ENCODE results near the gene ATOH8.

The ATOH8 gene

DNA sequence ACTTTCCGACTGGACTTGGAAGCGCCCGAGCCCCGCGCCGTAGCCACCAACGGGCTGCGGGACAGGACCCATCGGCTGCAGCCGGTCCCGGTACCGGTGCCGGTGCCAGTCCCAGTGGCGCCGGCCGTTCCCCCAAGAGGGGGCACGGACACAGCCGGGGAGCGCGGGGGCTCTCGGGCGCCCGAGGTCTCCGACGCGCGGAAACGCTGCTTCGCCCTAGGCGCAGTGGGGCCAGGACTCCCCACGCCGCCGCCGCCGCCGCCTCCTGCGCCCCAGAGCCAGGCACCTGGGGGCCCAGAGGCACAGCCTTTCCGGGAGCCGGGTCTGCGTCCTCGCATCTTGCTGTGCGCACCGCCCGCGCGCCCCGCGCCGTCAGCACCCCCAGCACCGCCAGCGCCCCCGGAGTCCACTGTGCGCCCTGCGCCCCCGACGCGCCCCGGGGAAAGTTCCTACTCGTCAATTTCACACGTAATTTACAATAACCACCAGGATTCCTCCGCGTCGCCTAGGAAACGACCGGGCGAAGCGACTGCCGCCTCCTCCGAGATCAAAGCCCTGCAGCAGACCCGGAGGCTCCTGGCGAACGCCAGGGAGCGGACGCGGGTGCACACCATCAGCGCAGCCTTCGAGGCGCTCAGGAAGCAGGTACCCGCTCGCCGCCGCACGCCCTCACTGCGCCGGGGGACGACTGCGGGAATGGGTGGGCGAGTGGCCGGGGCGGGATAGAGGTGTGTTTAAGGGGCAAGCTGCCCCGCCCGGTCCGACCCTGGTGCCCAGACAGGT lies 713 bp downstream of the ATOH8 start:
- H3K27ac ChIP-seq (ENCODE audit: insufficient read depth, low read depth, low read length, poor library complexity, severe bottlenecking): no peak overlapping the region
- WGBS, 2 experiments: 0 to 1% methylated on average over 93 of the region's 93 CpGs
- peaks cover 14% of the 10 kb centered on the region for H3K4me1 ChIP-seq (ENCODE audit: control insufficient read depth, insufficient read depth, low read length)
- H3K27me3 ChIP-seq (ENCODE audit: control insufficient read depth, insufficient read depth, low read length, poor library complexity, severe bottlenecking): peaks cover 83% of the 10 kb centered on the region
- H3K4me3 ChIP-seq (ENCODE audit: insufficient read depth, low read depth, low read length): peak overlapping the region; percentile 55
- H3K9me3 ChIP-seq (ENCODE audit: control insufficient read depth, low read length): no peaks in the 10 kb centered on the region
- H3K36me3 ChIP-seq (ENCODE audit: control insufficient read depth, insufficient read depth, low read length): no peaks in the 10 kb centered on the region

DNA sequence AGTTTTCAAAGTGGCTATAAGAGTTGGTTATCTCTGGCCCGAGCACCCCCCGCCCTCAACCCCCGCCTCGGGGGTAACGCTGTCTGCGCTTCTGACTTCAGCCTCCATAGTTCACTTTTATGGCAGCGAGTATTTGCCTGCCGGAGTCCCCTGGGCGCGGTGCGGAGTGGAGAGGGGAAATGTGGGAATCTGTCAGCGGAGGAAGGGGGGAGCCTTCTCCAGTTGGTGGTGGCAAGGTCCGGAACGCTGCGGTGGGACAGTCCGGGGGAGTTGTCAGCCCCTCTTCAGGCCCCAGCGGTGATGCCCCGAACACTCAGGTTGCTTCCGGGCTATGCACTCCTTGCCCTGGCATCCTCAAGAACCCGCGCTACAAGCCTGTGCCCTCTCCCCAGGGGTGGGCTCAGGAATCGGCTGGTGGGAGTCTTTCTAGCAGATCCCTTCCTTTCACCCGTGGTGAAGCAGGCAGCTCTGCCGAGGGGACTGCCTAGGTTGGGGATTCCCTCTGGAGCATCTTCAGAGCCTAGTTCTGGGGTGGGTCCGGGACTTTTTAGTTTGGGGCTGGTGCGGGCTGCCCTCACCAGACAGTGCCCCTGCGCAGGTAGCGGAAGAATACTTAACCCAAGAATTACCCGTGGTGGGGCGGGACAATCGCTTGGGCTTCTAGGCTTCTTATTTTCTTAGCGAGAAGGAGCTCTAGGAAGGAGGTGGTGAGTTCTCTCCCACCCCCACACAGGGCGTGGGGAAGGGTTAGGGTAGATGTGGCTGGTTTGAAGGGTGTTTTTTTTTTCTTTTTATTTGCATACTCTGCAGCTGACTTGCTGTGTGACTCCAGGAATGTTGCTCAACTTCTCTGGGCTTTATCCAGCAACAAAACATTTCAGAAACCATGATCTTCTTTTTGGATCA lies 1.6 kb downstream of the ATOH8 start:
- H3K36me3 ChIP-seq (ENCODE audit: control insufficient read depth, insufficient read depth, low read length): no peaks in the 10 kb centered on the region
- peak overlapping the region; percentile 55 for H3K4me3 ChIP-seq (ENCODE audit: insufficient read depth, low read depth, low read length)
- H3K9me3 ChIP-seq (ENCODE audit: control insufficient read depth, low read length): no peaks in the 10 kb centered on the region
- WGBS, 2 experiments: 4% methylated on average over 31 to 33 of the region's 33 CpGs
- no peak overlapping the region for H3K27ac ChIP-seq (ENCODE audit: insufficient read depth, low read depth, low read length, poor library complexity, severe bottlenecking)
- peaks cover 83% of the 10 kb centered on the region for H3K27me3 ChIP-seq (ENCODE audit: control insufficient read depth, insufficient read depth, low read length, poor library complexity, severe bottlenecking)
- peaks cover 14% of the 10 kb centered on the region for H3K4me1 ChIP-seq (ENCODE audit: control insufficient read depth, insufficient read depth, low read length)

DNA sequence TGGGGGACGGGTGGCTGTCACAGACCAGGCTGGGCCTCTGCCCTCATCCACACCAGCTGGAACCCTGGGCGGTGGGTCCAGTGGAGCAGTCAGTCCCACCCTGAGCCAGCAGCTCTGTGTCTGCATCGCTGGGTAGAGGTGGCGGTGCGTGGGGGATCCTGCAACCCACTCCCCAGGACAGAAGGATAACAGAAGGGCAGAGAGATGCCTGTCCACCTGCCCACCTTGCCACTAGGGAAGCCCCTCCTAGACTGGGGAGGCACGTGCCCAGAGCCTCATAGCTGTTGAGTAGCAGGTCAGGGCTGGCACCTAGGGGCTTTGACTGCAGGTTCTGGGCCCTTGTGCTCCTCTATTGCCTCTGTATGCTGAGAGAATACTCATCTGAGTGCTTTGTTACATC lies 2.4 kb downstream of the ATOH8 start:
- no peaks in the 10 kb centered on the region for H3K9me3 ChIP-seq (ENCODE audit: control insufficient read depth, low read length)
- no peak overlapping the region for H3K4me3 ChIP-seq (ENCODE audit: insufficient read depth, low read depth, low read length)
- peaks cover 14% of the 10 kb centered on the region for H3K4me1 ChIP-seq (ENCODE audit: control insufficient read depth, insufficient read depth, low read length)
- H3K36me3 ChIP-seq (ENCODE audit: control insufficient read depth, insufficient read depth, low read length): no peaks in the 10 kb centered on the region
- no peak overlapping the region for H3K27ac ChIP-seq (ENCODE audit: insufficient read depth, low read depth, low read length, poor library complexity, severe bottlenecking)
- WGBS, 2 experiments: 80 to 82% methylated on average over 6 of the region's 6 CpGs
- peaks cover 76% of the 10 kb centered on the region for H3K27me3 ChIP-seq (ENCODE audit: control insufficient read depth, insufficient read depth, low read length, poor library complexity, severe bottlenecking)

DNA sequence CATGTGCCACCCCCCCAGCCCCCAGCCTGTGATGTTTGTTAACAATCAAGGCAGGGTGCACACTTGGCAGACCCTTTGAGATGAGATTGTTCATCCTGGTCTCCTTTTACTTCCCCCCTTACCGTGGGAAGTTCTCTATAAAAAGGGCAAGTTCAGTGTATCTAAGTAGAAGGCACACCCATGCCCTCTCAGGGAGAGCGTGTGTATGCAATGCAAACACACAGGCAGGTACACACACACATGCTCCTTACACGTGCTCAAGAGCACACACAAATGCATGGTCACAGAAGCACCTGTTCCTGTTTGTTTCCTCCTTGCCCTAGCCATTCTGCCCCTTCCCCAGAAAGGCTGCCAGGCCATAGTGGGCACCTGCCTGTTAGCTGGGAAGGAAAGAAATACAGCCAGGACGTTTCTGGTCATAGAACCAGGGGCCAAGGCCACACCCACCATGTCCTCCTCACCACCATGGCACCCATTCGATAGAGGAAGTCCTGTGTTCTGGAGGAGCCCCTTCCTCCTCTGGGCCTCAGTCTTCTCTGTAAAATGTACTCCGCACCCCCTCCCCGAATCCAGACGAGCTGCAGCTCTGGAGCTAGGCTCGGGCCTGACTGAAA lies 3.1 kb downstream of the ATOH8 start:
- H3K4me1 ChIP-seq (ENCODE audit: control insufficient read depth, insufficient read depth, low read length): peaks cover 19% of the 10 kb centered on the region
- no peaks in the 10 kb centered on the region for H3K36me3 ChIP-seq (ENCODE audit: control insufficient read depth, insufficient read depth, low read length)
- WGBS, 2 experiments: 87 to 88% methylated on average over 9 of the region's 9 CpGs
- peaks cover 69% of the 10 kb centered on the region for H3K27me3 ChIP-seq (ENCODE audit: control insufficient read depth, insufficient read depth, low read length, poor library complexity, severe bottlenecking)
- no peak overlapping the region for H3K27ac ChIP-seq (ENCODE audit: insufficient read depth, low read depth, low read length, poor library complexity, severe bottlenecking)
- no peaks in the 10 kb centered on the region for H3K9me3 ChIP-seq (ENCODE audit: control insufficient read depth, low read length)
- H3K4me3 ChIP-seq (ENCODE audit: insufficient read depth, low read depth, low read length): no peak overlapping the region

- peaks cover 62% of the 10 kb centered on the region for H3K27me3 ChIP-seq (ENCODE audit: control insufficient read depth, insufficient read depth, low read length, poor library complexity, severe bottlenecking)
Observed at GRCh38 chr2:85757860-85758259, 4.1 kb downstream of the ATOH8 start.

DNA sequence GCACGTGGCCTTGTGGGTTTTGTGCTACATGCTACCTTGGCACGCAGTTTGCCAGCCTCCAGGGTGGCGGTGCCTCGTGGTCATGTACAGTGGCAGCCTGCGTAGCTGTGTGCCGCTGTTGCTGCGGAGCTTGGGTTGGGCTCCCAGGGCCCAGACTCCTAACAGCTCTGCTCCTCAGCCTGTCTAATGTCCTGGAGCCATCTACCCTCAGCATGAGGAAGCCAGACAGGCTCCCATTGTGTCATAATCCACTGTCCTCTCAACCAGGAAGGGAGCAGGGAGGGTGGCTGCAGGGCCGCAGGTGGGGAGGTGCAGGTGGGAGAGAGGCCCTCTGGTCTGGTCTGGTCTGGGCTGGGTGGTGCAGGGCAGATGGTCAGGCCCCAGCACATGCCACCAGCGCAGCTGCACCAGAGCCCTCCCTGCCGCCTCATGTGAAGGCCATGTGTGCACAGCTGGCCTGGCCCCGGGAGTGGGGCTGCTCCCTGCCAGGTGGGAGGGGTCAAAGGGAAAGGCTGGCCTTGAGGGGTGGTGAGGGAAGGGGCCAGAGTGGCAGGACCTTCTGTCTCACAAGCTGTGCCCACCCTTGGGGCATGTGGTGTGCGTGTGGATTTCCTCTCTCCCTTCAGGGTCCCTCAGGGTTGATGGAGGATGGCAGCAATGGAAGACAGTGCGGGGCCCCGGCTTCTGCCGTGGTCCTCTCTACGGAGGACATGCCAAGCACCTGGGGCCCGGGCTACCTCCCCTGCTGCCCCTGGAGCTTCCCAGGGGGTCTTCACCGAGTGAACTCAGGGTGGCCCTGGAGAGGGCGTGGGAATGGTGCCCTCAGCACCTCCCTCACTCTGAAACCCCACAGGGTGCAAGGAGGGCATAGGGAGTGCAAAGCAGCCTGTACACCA lies 4.8 kb downstream of the ATOH8 start:
- Histone ChIP-seq H3K9me3 (ENCODE audit: control insufficient read depth, low read length) (no peaks in the 10 kb centered on the region), H3K36me3 (ENCODE audit: control insufficient read depth, insufficient read depth, low read length) (no peaks in the 10 kb centered on the region), H3K4me1 (ENCODE audit: control insufficient read depth, insufficient read depth, low read length) (peaks cover 25% of the 10 kb centered on the region), H3K27ac (ENCODE audit: insufficient read depth, low read depth, low read length, poor library complexity, severe bottlenecking) (no peak overlapping the region), H3K4me3 (ENCODE audit: insufficient read depth, low read depth, low read length) (no peak overlapping the region), H3K27me3 (ENCODE audit: control insufficient read depth, insufficient read depth, low read length, poor library complexity, severe bottlenecking) (peaks cover 61% of the 10 kb centered on the region)
- 89 to 91% methylated on average over 19 of the region's 19 CpGs for WGBS, 2 experiments

More at GRCh38 chr2:85757860-85758259, 4.1 kb downstream of the ATOH8 start:
- WGBS, 2 experiments: 87 to 94% methylated on average over 5 of the region's 5 CpGs
- H3K4me3 ChIP-seq (ENCODE audit: insufficient read depth, low read depth, low read length): no peak overlapping the region
- H3K9me3 ChIP-seq (ENCODE audit: control insufficient read depth, low read length): no peaks in the 10 kb centered on the region
- H3K36me3 ChIP-seq (ENCODE audit: control insufficient read depth, insufficient read depth, low read length): no peaks in the 10 kb centered on the region
- H3K4me1 ChIP-seq (ENCODE audit: control insufficient read depth, insufficient read depth, low read length): peaks cover 24% of the 10 kb centered on the region
- H3K27ac ChIP-seq (ENCODE audit: insufficient read depth, low read depth, low read length, poor library complexity, severe bottlenecking): no peak overlapping the region

DNA sequence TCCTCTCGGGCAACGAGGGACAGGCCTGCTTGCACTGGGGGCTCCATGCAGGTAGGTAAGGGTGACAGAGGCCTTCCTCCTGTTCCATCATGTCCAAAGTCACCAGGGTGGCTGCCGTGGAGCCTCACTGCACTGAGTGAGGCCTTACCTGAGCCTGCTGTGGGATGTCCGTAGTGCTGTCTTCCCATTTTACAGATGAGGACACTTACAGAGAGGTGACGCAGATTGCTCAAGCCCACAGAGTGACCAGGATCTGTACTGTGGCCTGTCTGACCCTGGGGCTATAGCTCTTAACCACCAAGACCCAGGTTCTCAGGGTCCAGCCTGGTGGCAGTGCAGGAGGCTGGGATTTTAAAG lies 5.4 kb downstream of the ATOH8 start:
- peaks cover 31% of the 10 kb centered on the region for H3K4me1 ChIP-seq (ENCODE audit: control insufficient read depth, insufficient read depth, low read length)
- WGBS, 2 experiments: 92 to 93% methylated on average over 5 of the region's 5 CpGs
- H3K9me3 ChIP-seq (ENCODE audit: control insufficient read depth, low read length): no peaks in the 10 kb centered on the region
- no peak overlapping the region for H3K4me3 ChIP-seq (ENCODE audit: insufficient read depth, low read depth, low read length)
- no peak overlapping the region for H3K27ac ChIP-seq (ENCODE audit: insufficient read depth, low read depth, low read length, poor library complexity, severe bottlenecking)
- H3K36me3 ChIP-seq (ENCODE audit: control insufficient read depth, insufficient read depth, low read length): no peaks in the 10 kb centered on the region
- peaks cover 61% of the 10 kb centered on the region for H3K27me3 ChIP-seq (ENCODE audit: control insufficient read depth, insufficient read depth, low read length, poor library complexity, severe bottlenecking)

GRCh38 chr2:85760371-85760770 lies 6.6 kb downstream of the ATOH8 start:
- no peak overlapping the region for H3K4me3 ChIP-seq (ENCODE audit: insufficient read depth, low read depth, low read length)
- no peaks in the 10 kb centered on the region for H3K36me3 ChIP-seq (ENCODE audit: control insufficient read depth, insufficient read depth, low read length)
- H3K27me3 ChIP-seq (ENCODE audit: control insufficient read depth, insufficient read depth, low read length, poor library complexity, severe bottlenecking): peaks cover 50% of the 10 kb centered on the region
- 88 to 92% methylated on average over 6 of the region's 6 CpGs for WGBS, 2 experiments
- H3K9me3 ChIP-seq (ENCODE audit: control insufficient read depth, low read length): no peaks in the 10 kb centered on the region
- H3K27ac ChIP-seq (ENCODE audit: insufficient read depth, low read depth, low read length, poor library complexity, severe bottlenecking): no peak overlapping the region
- peaks cover 37% of the 10 kb centered on the region for H3K4me1 ChIP-seq (ENCODE audit: control insufficient read depth, insufficient read depth, low read length)

DNA sequence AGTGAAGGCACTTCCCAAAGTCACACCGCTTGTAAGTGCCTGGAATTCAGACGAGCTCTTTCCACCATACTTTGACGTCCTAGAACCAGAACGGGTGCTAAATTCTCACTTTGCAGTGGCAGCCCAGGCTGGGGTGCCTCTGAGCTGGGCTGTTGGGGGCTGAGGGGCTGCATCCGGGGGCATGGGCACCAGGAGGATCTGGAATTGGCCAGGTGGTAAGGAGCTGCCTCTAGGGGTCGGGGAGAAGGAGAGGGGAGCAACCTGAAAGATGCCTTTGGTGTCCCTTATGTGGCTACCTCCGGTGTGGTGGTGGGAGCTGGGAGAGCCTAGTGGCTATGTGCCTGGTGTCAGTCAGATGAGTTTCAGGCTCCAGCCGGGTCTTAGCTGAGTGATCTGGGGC lies 7.1 kb downstream of the ATOH8 start:
- Histone ChIP-seq H3K27ac (ENCODE audit: insufficient read depth, low read depth, low read length, poor library complexity, severe bottlenecking) (no peak overlapping the region), H3K9me3 (ENCODE audit: control insufficient read depth, low read length) (no peaks in the 10 kb centered on the region), H3K27me3 (ENCODE audit: control insufficient read depth, insufficient read depth, low read length, poor library complexity, severe bottlenecking) (peaks cover 45% of the 10 kb centered on the region), H3K36me3 (ENCODE audit: control insufficient read depth, insufficient read depth, low read length) (no peaks in the 10 kb centered on the region), H3K4me3 (ENCODE audit: insufficient read depth, low read depth, low read length) (no peak overlapping the region), H3K4me1 (ENCODE audit: control insufficient read depth, insufficient read depth, low read length) (peaks cover 37% of the 10 kb centered on the region)
- WGBS, 2 experiments: 86% methylated on average over 8 of the region's 8 CpGs

Data from ectodermal cell (in vitro differentiated cells).